Hepatocyte (in vitro differentiated cells): ENCODE data around the gene DNAJC21.

Experiments used
- EZH2 ChIP-seq: fragments of 200-600 bp; sonication (generic); IDR thresholded peaks from 2 replicates; pipeline ENCODE4 v1.6.1; 2016; ENCODE audit warnings: antibody characterized with exemption, mild to moderate bottlenecking, borderline replicate concordance
- EZH2phosphoT487 ChIP-seq: fragments of 200-600 bp; sonication (generic); IDR thresholded peaks from one replicate; pipeline ENCODE4 v1.6.1; 2018; ENCODE audit warnings: antibody characterized with exemption, mild to moderate bottlenecking, low read depth, moderate library complexity; ENCODE audit not compliant: unreplicated experiment, severe bottlenecking
- TF ChIP-seq, protein P1 (sequence below): fragments of 200-600 bp; sonication (generic); IDR thresholded peaks from 2 replicates; pipeline ENCODE4 v1.5.1; 2016; ENCODE audit warnings: antibody characterized with exemption, mild to moderate bottlenecking; ENCODE audit not compliant: poor library complexity

DNA sequence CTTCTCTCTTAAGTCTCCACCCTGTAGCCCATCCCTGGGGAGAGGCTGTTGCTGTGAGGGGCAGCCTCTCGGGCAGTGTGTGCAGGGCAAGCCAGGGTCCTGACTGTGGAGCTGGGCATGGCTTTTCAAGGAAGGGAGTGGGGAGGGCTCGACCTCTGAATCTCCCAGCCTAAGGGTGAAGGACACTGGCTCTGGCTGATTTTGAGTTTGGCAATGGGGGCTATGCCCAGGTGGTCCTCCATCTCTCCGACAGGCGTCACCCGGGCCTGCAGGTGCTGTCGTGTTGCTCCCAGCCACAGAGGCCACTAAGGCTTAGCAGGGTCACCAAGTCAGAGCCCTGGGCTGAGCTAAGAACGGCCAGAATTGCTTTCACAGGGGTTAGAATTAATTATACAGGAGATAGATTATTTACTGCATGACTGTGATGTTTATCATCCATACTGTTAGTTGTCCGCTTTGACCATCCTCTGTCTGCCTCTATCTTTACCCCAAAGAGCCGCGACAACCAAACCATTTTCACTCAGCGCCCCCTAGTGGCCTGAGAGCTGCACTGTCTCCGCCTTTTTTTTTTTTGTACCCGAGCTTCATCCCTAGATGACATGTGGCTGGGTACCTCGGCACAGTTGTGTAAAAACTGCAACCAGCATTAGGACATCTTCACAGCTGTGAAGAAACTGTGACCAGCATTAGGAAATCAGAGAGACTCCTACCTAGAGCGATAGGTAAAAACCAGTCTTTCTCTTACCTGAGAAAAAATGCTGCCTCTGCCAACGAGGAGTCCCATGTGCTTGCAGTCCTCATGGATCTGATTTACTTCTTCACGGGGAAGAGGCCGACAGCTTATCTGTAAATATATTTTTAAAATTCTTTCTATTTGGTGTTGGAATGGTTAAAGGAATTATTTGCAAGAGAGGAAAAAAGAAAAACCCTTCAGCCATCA lies 73.9 kb downstream of the DNAJC21 start:
- TF ChIP-seq, protein P1, sequence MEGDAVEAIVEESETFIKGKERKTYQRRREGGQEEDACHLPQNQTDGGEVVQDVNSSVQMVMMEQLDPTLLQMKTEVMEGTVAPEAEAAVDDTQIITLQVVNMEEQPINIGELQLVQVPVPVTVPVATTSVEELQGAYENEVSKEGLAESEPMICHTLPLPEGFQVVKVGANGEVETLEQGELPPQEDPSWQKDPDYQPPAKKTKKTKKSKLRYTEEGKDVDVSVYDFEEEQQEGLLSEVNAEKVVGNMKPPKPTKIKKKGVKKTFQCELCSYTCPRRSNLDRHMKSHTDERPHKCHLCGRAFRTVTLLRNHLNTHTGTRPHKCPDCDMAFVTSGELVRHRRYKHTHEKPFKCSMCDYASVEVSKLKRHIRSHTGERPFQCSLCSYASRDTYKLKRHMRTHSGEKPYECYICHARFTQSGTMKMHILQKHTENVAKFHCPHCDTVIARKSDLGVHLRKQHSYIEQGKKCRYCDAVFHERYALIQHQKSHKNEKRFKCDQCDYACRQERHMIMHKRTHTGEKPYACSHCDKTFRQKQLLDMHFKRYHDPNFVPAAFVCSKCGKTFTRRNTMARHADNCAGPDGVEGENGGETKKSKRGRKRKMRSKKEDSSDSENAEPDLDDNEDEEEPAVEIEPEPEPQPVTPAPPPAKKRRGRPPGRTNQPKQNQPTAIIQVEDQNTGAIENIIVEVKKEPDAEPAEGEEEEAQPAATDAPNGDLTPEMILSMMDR: peak; percentile 81
- no peak for TF ChIP-seq EZH2
- no peak for TF ChIP-seq EZH2phosphoT487
